GM19023 (cell line): ENCODE results near the gene DIPK1B.

ENCODE experiments used
- ATAC-seq: cut with Tn5 transposase; IDR thresholded peaks from one replicate; pipeline ENCODE4 v1.9.1; 2021; ENCODE audit warnings: mild to moderate bottlenecking, moderate library complexity; ENCODE audit not compliant: unreplicated experiment

DIPK1B gene

DNA sequence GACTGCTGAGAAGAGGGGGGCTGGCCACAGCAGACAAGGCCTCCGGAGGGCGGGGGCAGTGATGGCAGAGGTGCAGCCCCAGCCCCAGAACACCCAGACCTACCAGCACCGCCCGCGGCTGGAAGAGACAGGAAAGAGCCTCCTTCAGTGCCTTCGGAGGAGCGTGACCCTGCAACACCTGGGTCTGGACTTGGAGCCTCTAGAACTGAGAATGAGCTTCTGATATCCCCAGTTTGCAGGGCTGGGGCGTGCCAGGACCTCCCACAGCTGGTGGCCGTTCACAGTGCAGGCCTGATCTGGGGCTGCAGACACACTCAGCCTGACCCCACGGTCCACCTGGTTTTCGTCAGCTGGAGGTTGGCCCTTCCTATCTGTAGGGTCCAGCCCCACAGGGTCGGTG is 21.2 kb downstream of the DIPK1B start:
- ATAC-seq: no peak

DNA sequence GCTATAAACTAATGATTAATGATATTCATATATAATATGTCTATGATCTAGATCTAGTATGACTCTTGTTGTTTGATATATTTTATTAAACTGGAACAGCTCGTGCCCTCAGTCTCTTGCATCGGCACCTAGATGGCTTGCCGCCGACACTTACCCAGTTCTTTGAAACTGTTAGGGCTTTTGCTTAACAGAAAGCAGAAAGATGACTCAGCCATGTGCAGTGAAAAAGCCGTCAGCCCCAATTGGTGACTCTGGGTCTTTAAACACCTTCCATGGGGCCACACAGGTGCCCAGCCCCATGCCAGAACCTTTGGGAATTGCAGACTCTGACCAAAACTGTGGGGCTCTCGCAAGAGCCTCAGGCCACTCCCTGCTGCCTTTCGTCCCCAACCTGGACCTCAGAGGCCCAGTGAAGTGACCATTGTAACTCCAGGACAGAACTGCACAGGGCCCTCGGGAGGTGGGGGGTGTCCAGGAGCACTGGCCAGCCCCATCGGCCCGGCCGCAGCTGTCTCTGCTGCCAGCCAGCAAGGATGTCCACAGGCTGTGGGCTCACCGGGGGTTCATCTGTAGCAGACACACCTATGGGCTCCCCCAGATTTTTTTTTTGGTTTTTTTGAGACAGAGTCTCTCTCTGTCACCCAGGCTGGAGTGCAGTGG is 22.6 kb downstream of the DIPK1B start:
- no peak for ATAC-seq

DNA sequence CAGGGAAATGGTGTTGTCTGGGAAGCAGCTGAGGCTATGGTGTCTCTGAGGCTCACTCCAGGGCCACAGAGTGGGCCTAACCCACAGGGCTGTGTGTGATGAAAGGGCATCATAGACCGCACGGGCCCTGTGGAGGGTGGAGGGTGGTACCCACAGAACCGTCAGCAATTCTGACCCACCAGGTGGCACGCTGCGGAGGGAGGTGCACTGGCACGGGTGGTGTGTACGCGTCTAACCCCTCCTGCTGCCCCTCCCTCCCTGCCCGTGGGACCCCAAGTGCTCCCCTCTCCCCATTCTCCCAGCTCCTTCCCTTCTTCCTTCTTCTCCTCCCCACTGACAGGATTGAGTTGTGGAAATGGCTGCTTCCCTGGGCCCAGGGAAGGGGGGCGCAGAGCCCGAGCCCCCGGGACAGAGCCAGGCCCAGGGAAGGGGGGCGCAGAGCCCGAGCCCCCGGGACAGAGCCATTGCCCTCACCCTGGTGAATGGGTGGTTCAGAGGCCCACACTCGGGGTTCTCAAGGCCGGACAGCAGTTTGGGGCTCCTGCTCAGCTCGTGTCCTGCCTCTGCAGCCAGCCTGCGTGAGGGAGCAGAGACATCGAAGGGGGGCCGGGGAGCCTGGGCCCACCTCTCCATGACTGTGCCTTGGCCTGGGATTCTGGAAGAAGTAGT is 23.6 kb downstream of the DIPK1B start:
- ATAC-seq: no peak

DNA sequence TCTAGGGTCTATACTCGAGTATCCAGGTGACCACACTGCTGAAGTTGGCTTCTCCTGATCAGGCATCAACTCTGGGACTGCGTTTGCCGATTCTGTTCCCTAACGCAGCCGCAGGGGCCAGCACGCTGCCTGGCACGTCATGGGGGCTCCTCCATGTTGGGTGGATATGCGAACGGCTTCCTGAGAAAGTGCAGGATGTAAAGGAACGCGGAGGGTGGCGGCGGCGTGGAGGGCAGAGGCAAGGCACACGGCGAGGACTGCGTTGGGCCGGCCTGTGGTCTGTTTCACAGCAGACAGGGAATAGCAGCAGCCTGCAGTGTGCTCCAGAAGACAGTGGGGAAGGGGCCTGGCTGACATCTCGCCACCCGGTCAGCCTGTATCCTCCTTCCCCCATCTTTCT is 26.6 kb downstream of the DIPK1B start:
- ATAC-seq: no peak

DNA sequence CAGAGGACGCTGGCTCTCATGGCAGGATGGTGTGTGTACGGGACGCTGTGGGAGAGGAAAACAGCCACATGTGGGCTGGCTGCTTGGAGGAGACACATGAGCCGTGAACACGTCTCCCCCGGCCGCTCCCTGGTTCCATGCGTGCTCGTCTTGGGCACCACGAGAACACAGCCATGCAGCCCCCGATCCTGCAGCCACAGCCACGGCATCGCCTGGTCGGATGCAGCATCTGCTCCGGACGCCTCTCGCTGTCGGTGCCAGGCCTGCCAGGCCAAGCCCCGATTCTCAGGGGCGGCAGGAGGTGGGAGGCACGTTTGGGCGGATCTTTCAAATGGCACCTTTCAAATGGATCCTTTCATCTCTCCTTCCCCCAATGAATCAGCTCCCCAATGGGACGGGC is 27.1 kb downstream of the DIPK1B start:
- ATAC-seq: no peak

DNA sequence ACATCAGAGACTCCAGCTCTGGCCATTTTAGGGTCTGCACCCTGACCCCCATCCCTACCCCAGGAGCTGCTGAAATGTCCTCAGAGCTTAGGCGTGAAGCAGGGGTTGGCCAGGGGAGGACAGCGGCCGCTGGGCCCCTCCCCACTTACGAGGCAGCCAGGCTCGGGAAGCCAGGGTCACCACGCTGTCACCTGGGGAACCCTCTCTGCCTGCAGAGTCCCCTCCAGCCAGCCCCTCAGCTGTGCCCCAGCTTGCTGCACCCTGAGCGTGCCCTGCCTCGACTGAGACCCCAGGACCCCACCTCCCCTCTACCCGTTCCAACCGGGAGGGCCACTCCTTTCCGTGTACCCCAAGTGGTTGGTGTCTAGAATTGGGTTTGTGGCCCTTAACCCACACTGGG is 27.7 kb downstream of the DIPK1B start:
- no peak for ATAC-seq

DNA sequence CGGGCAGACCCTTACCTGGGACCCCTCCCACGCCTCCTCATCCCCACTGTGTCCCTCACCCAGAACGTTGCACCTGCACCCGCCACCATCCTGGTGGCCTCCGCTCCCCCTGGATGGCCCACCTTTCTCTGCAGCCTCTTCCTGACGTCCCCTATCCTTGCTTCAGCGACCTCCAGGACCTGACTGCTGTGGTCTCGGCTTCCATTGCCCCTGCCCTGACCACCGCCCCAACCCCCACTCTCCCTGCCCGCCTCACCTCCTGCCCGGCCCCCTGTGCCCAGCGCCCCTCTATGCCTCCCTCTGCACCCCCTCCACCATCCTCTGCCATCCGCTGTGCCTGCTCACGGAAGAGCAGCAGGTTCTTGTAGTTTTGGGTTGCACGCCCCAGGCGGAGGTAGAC is 28.1 kb downstream of the DIPK1B start:
- ATAC-seq: no peak

DNA sequence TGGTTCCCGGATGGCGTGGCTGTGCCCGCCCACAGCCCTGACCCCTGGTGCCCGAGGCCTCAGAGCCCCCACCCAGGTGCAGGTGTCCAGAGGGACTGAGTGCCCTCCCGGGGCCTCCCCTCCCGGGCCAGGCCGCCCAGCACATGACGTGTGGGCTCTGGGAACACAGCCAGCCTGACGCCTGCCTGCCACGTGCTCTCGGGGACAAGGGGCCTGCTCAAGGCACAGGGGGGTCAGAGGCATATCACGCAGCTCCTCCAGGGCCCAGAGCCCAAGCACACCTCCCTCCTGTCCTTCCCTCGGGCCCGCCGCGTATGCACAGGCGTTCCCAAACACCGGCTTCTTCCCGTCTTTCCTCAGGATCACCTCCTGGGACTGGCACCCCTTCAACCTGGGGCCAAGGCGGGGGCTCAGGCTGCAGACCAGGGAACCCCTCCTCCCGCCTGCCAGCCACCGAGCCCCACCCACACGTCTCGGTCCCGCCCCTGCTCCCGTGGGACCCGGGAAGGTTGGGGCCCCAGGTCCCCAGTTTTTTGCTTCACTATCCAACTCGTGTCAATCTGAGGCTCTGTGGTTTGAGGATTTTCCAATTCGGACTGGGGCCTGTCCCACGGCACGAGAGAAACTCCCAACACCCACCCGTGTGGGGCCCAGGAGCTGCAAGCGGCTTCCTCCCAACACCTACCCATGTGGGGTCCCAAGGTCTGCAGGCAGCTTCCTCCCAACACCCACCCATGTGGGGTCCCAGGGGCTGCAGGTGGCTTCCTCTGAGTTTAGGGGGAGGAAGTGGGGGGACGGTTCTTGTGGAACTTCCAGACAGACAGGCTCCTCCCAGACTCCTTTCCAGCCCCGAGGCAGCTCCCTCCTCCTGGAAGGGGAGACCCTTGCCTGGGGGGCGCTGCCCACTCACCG is 28.9 kb downstream of the DIPK1B start:
- no peak for ATAC-seq

DNA sequence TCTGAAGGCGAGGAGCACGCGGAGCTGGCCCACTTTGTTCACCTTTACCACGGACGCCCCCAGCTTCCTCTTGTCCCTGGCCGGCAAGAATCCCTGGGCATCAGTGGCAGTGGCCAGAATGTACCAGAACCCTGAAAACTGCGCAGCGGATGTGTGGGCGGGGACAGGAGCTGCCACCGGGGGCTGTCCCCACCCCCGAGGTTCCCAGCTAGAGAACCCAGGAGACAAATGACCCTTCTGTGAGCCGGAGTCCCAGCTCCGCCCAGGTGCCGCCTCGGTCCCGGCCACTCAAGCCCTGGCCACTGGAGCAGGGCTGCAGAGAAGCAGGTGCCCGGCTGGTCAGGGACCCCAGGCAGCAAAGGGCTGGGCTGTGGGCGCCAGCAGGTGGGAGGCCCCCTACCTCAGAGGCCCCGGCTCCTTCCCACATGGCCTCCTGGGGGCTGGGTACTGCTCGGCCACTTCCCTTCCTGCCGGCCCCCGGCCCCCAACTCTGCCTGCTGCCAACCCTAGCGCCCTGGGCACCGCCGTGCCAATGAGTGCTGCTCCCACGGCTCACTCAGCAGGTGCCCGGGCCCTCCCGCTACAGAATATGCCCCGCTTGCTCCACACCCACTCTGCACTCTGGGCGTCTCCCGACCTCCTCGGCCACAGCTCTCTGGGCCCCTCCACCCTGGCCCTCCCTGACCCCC is 29.7 kb downstream of the DIPK1B start:
- no peak for ATAC-seq

DNA sequence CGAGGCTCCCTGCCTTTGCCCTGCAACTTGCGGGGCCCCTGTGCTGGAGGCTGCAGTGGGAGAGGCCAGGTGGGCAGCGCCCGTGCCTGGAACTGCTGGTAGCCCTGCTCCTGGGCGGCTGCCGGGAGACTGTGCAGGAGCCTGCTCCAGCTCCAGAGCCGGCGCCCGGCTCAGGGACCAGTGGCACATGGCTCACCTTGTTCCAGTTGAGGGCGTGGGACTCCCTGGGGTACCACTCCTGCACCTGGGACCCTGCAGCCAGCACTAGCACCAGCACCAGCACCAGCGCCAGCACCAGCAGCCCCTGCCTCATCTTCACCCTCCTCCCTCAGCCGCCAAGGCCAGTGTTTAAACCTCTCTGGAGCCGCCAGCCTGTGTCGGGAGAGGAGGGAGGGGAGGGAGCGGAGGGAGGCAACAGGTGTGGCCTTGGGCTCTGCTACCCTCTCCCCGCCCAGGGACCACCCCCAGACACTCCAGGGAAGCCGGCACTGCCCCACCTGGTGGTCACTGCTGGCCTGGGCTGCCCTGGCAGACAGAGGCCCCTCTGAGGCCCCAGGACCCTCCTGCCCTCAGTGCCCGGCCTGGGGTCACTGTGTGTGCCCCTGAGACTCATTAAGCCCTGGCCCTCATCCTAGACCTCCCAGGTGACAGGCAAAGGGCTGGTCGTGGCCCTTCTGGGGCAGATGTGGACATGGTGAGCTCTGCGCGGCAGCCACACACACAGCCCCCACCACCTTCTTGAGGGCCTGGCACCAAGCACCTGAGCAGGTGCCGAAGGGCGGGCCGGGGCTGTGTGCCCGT is 30.4 kb downstream of the DIPK1B start, which contains the start of gene LCN10:
Gene LCN10 (minus strand): TSS at position 350 of the 801 bp plus-strand sequence. CDS start 37 bp downstream, at position 313.
- no peak for ATAC-seq

DNA sequence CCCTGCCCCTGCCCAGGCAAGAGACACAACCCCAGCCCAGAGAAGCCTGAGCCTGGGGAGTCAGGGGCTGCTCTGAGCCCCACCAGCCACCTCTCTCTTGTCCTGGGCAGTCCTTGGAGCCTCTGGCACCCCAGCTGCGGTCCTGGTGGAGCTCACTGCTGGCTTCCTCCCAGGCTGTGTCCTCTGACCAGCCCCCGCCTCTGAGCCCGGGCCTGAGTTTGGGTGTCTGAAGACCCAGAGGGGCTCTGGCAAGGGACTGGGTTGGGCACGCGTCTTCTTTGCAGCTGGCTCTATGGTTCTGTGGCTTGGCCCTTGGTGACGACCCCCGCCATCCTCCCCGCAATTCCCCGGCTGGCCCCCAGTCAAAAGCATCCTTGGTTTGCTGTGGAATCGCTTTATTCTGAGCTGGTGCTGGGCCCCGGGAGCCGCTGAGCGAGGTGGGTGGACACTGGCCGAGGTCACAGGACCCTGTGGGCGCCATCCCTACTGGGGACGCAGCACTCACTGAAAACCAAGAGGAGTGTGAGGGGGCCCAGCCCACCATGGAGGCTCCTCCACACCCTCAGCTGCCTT is 31.4 kb downstream of the DIPK1B start:
- no peak for ATAC-seq

DNA sequence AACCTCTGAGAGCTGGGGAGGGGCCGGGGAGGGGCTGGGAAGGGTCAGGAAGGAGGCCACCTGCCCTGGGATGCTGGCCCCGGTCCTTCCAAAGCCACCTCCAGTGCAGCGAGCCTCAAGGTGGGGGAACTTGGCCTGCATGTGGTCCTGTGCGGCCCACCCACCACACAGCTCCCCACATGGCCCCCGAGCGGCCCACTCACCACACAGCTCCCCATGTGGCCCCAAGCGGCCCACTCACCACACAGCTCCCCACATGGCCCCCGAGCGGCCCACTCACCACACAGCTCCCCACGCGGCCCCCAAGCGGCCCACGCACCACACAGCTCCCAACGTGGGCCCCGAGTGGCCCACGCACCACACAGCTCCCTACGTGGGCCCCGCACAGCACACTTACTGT is 32.4 kb downstream of the DIPK1B start:
- ATAC-seq: no peak

DNA sequence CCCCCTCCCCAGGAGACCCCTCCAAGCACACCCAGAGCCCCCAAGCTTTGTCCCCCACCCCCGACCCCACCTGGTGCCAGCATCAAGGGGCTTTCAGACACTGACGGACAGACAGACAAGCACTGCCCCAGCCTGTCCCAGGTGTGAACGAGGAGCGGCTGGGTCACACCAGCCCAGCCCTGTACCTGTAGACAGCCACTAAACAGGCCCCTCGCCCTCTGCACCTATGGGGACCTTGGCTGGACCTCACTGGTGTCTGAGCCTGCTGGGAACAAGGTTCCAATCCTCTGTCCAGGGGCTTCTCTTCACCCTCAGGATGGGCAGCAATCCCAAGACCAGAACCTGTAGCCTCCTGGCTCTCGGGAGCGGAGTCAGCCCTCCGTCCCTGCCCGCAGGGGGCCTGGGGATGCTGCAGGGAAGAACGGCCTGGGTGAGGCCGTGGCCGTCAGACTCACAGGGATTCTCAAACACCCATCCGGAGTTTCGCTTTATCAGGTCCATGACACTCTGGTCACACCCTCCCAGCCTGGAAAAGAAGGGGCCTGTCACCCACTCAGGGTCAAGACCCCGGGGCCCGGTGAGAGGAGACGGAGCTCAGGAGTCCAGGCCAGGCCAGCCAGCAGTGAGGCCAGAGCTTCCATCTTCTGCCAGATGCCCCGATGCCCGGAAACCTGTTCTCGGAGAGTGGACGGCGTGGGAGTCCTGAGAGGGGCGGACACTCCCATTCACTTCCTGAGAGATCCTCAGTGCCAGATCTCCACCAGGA is 33.2 kb downstream of the DIPK1B start:
- ATAC-seq: no peak

DNA sequence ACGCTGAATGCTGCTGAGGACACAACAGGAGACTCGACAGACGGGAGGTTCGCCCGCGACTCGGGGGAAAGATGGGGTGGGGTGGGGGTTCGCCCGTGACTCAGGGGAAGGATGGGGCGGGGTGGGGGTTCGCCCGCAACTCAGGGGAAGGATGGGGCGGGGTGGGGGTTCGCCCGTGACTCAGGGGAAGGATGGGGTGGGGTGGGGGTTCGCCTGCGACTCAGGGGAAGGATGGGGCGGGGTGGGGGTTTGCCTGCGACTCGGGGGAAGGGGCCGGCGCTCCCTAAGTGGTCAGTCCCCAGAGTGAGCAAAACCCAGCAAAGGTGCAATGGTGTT is 33.8 kb downstream of the DIPK1B start:
- no peak for ATAC-seq

DNA sequence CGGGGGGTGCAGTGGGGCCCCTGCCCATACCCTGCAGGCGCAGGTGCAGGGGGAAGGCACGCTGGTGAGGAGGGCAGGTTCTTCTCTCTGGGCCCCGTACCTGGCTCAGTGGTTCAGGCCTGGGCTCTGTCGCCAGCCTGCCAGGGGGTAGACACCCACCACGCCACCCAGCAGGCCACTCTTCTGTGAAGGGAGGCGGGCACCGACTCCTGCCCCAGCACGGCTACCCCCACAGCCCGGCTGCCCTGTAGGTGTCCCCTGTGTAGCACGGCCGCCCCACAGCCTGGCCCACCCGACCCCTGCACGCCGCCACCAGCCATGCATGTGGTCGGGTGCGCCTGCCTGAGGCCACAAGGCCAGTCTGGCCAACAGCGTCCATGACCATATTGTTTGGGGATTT is 34.2 kb downstream of the DIPK1B start:
- no peak for ATAC-seq

DNA sequence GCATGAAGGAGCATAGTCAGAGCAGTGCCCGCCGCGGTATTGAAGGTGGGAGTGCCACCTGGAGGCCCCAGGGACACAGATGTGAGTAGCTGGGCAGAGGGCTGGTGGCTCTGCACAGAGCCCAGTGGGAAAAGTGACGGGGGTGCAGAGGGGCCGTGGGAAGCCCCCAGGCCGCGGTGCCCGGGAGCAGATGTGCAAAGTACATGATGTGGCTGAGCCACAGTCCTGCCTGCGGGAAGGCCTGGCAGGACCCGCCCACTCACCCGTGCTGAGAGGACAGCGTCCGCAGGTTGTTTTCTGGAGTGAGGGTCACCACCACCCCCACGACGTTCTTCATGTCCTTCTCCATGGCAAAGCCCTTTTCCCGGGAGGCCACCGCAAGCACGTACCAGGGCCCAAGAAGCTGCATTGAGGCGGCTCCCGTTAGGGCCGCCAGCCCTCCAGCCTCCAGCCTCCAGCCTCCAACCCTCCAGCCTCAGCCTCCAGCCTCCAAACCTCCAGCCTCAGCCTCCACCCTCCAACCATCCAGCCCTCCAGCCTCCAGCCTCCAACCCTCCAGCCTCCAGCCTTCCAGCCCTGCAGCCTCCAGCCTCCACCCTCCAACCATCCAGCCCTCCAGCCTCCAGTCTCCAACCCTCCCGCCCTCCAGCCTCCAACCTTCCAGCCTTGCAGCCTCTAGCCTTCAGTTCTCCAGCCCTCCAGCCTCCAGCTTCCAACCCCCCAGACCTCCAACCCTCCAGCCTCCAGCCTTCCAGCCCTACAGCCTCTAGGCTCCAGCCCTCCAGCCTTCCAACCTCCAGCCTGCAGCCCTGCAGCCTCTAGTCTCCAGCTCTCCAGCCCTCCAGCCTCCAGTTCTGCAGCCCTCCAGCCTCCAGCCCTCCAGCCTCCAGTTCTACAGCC is 35.0 kb downstream of the DIPK1B start:
- ATAC-seq: no peak

DNA sequence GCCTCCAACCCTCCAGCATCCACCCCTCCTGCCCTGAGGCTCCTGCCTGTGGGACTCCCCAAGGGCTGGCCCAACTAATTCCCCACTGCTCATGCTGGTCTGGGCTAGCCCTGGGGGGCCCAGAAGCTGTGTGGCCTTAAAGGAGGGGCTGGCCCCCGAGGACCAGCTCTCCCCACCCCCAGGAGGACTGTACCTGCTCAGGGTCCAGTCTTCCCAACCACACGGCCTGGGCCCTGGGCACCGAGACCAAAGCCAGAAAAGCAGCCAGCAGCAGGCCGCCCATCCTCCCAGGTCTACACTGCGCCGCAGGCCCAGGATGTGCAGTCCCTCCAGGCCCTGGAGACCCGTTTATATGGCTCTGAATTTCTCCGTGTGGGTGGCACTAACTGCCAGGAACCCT is 35.8 kb downstream of the DIPK1B start, which contains the start of gene LCN6:
Gene LCN6 (minus strand): TSS at position 325 of the 400 bp plus-strand sequence. CDS start 42 bp downstream, at position 283.
- ATAC-seq: no peak
